GM12878 (cell line): ENCODE results near the gene PITPNM3.

Experiments used
- EZH2 ChIP-seq: IDR thresholded peaks from 2 replicates; pipeline ENCODE4 v1.6.1; 2012; ENCODE audit warnings: low read depth, mild to moderate bottlenecking, control low read depth, inconsistent platforms, low read length, borderline replicate concordance; ENCODE audit not compliant: control insufficient read depth
- POLR2A ChIP-seq: IDR thresholded peaks from 2 replicates; pipeline ENCODE4 v1.6.1; 2011; ENCODE audit warnings: low read depth, mild to moderate bottlenecking, low read length
- TCF7 ChIP-seq: IDR thresholded peaks from 2 replicates; pipeline ENCODE4 v1.6.1; 2014; ENCODE audit warnings: antibody characterized with exemption, borderline replicate concordance
- TF ChIP-seq, protein P1 (sequence below): IDR thresholded peaks from 2 replicates; pipeline ENCODE4 v1.6.1; 2012; ENCODE audit warnings: low read depth, low read length, improper control_type of control experiment

DNA sequence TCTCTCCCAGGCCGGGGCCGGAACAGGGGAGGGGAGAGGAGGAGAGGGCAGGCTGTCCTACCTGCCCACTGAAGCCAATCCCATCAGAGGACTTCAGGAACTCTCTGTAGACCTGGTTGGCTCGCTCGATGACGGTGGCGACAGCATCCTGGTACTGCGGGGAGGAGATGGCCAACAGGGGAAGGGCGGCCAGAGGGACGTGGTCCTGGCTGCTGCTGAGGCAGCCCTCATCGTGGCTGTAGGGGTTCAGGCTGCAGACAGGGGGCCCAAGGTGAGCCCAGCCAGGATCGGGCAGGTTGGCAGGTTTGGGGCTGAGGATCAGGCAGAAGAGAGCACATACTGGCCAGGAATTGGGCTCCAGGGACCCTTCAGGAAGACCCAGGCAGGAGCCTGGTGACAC is 77.9 kb downstream of the PITPNM3 start:
- TF ChIP-seq POLR2A (no peak), TCF7 (no peak), EZH2 (no peak)
- TF ChIP-seq, protein P1, sequence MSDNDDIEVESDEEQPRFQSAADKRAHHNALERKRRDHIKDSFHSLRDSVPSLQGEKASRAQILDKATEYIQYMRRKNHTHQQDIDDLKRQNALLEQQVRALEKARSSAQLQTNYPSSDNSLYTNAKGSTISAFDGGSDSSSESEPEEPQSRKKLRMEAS = no peak
